Stimulated activated CD4-positive, alpha-beta T cell treated with anti-CD3 and anti-CD28 coated beads, Interleukin-4, amount 100 ng/mL, for 48 hours (primary cell): Measurements from ENCODE around the gene EXOC3.
"Not testable (repeated sequence)": the region's sequence is repeated elsewhere in the genome, so short reads cannot be mapped to it uniquely, and the experiment has no call there.

Experiments
- DNase-seq, 2 donors: peaks; one replicate each; pipeline ENCODE4 v3.0.0-alpha.2; 2020; ENCODE audit warnings: low read depth in 2 of 2

EXOC3 gene

GRCh38 chr5:485113-485945 lies 42.4 kb downstream of the EXOC3 start:
- DNase-seq, result no peak

- DNase-seq, result no peak
These were observed 43.0 kb downstream of the EXOC3 start for GRCh38 chr5:485946-486491.

GRCh38 chr5:486597-486996 lies 43.6 kb downstream of the EXOC3 start:
- not testable (repeated sequence) for DNase-seq

- no peak for DNase-seq
These were observed 45.3 kb downstream of the EXOC3 start for GRCh38 chr5:488241-488640.

GRCh38 chr5:488744-489688 lies 46.0 kb downstream of the EXOC3 start:
- DNase-seq, result no peak

- no peak for DNase-seq
These were observed 46.7 kb downstream of the EXOC3 start for GRCh38 chr5:489689-490080.

- no peak for DNase-seq
These were observed 47.4 kb downstream of the EXOC3 start for GRCh38 chr5:490116-491106.

- no peak for DNase-seq
These were observed 48.3 kb downstream of the EXOC3 start for GRCh38 chr5:491119-491855.

- no peak for DNase-seq
These were observed 48.8 kb downstream of the EXOC3 start for GRCh38 chr5:491856-492155.

- DNase-seq, result no peak
These were observed 49.4 kb downstream of the EXOC3 start for GRCh38 chr5:492314-492893.

- no peak for DNase-seq
These were observed 50.2 kb downstream of the EXOC3 start for GRCh38 chr5:493119-493701.

GRCh38 chr5:493758-494157 lies 50.8 kb downstream of the EXOC3 start:
- DNase-seq, result no peak

GRCh38 chr5:494667-495255 lies 51.8 kb downstream of the EXOC3 start:
- DNase-seq, result no peak

- DNase-seq, result no peak
These were observed 53.1 kb downstream of the EXOC3 start for GRCh38 chr5:496028-496427.

GRCh38 chr5:497090-497700 lies 54.2 kb downstream of the EXOC3 start:
- DNase-seq, result no peak

- no peak for DNase-seq
These were observed 55.0 kb downstream of the EXOC3 start for GRCh38 chr5:497871-498509.

GRCh38 chr5:499233-500209 lies 56.5 kb downstream of the EXOC3 start:
- DNase-seq, result no peak
